GM06990 (cell line): Measurements from ENCODE around the gene HIVEP2.

ENCODE experiments used
- DNase-seq: peaks from one replicate; pipeline ENCODE4 v3.0.0-alpha.2; 2011; ENCODE audit not compliant: insufficient read length; ENCODE audit errors: extremely low read depth
- H3K27me3 ChIP-seq: replicated peaks from 2 replicates; pipeline ENCODE4 v1.6.0; 2011; ENCODE audit warnings: low read length; ENCODE audit not compliant: control insufficient read depth, insufficient read depth
- H3K36me3 ChIP-seq: 2 replicates; pipeline ENCODE4 v1.5.1; 2011; ENCODE audit warnings: low read length; ENCODE audit not compliant: control insufficient read depth, insufficient read depth
- H3K4me3 ChIP-seq: replicated peaks from 2 replicates; pipeline ENCODE4 v1.5.1; 2011; ENCODE audit warnings: low read depth, mild to moderate bottlenecking, control low read depth, low read length
- CTCF ChIP-seq: IDR thresholded peaks from 2 replicates; pipeline ENCODE4 v1.5.1; 2011; ENCODE audit warnings: low read length, control low read depth, mild to moderate bottlenecking, inconsistent platforms; ENCODE audit not compliant: insufficient read depth, poor library complexity, severe bottlenecking

HIVEP2 gene

GRCh38 chr6:142934599-142934998, 10.4 kb downstream of the HIVEP2 start:
- DNase-seq, result no peak
- Histone ChIP-seq H3K4me3 (no peak overlapping the region), H3K36me3 (no peaks in the 10 kb centered on the region), H3K27me3 (no peaks in the 10 kb centered on the region)
- TF ChIP-seq CTCF, result no peak

- no peaks in the 10 kb centered on the region for H3K27me3 ChIP-seq
- no peak overlapping the region for H3K4me3 ChIP-seq
- H3K36me3 ChIP-seq, result no peaks in the 10 kb centered on the region
- TF ChIP-seq CTCF, result no peak
- DNase-seq, result no peak
Measured at GRCh38 chr6:142934106-142934505, 10.9 kb downstream of the HIVEP2 start.

GRCh38 chr6:142933701-142934100, 11.3 kb downstream of the HIVEP2 start:
- no peaks in the 10 kb centered on the region for H3K27me3 ChIP-seq
- no peak overlapping the region for H3K4me3 ChIP-seq
- H3K36me3 ChIP-seq, result no peaks in the 10 kb centered on the region
- DNase-seq, result no peak
- TF ChIP-seq CTCF, result no peak

- peak; percentile 31 for DNase-seq
- no peaks in the 10 kb centered on the region for H3K36me3 ChIP-seq
- H3K27me3 ChIP-seq, result no peaks in the 10 kb centered on the region
- 0 out of 2 replicates have a peak overlapping the region, but pooled peaks have one; percentile 7 for H3K4me3 ChIP-seq
- no peak for TF ChIP-seq CTCF
Measured at GRCh38 chr6:142932889-142933288, 12.1 kb downstream of the HIVEP2 start.

- H3K4me3 ChIP-seq, result no peak overlapping the region
- DNase-seq, result no peak
- no peak for TF ChIP-seq CTCF
Measured at GRCh38 chr6:142929751-142930358, 15.1 kb downstream of the HIVEP2 start.

GRCh38 chr6:142927904-142928303, 17.1 kb downstream of the HIVEP2 start:
- peak overlapping the region; percentile 87 for H3K4me3 ChIP-seq
- DNase-seq, result no peak
- H3K27me3 ChIP-seq, result no peaks in the 10 kb centered on the region
- no peak for TF ChIP-seq CTCF
- H3K36me3 ChIP-seq, result no peaks in the 10 kb centered on the region

More at GRCh38 chr6:142929751-142930358, 15.1 kb downstream of the HIVEP2 start:
- H3K36me3 ChIP-seq, result no peaks in the 10 kb centered on the region
- H3K27me3 ChIP-seq, result no peaks in the 10 kb centered on the region
